ENCODE results near the gene FNDC5. TPM values are rescaled to one million over a fixed set of nuclear protein-coding genes. Genes with fewer than 3 reads are reported as not detected.

The FNDC5 gene
- total and polyA plus RNA-seq, 2 experiments from 2014 or later, result 1.0 to 1.7 TPM

GRCh38 chr1:32885676-32886003, 14.9 kb upstream of the FNDC5 start:
- Histone ChIP-seq H3K4me3 (peak overlapping the region; percentile 52), H3K4me1 (ENCODE audit: insufficient read depth) (peaks cover 15% of the 10 kb centered on the region), H3F3A (replicated peaks; ENCODE audit: low read depth) (no peaks in the 10 kb centered on the region), H4K20me1 (replicated peaks; ENCODE audit: insufficient read depth) (peaks cover 6% of the 10 kb centered on the region), H3K36me3 (ENCODE audit: insufficient read depth) (no peaks in the 10 kb centered on the region), H3K9me2 (ENCODE audit: insufficient read depth) (no peaks in the 10 kb centered on the region), H3K27ac (ENCODE audit: low read depth) (no peak overlapping the region), H3K4me2 (peak overlapping the region; percentile 74), H3K79me2 (replicated peaks; ENCODE audit: insufficient read depth) (no peaks in the 10 kb centered on the region), H2AFZ (no peak overlapping the region; the same call in 1 of the 2 replicates), H3K27me3 (ENCODE audit: insufficient read depth) (peaks cover 46% of the 10 kb centered on the region)
- H3K4me3 Mint-ChIP-seq, result peak overlapping the region; percentile 59
- TF ChIP-seq ZNF331 (CRISPR knock-in tag; IDR thresholded peaks at IDR 0.05; ENCODE audit: low read depth) (no peak), NANOG (IDR thresholded peaks at IDR 0.05; ENCODE audit: borderline replicate concordance) (no peak), EZH2 (IDR thresholded peaks at IDR 0.05; ENCODE audit: low read depth, unreplicated experiment) (no peak), ETS1 (IDR thresholded peaks at IDR 0.05) (no peak), CREB1 (CRISPR knock-in tag; IDR thresholded peaks at IDR 0.05; ENCODE audit: low read depth) (no peak), POLR2AphosphoS5 (IDR thresholded peaks at IDR 0.05; ENCODE audit: low read depth) (no peak), CTCF (conservative IDR thresholded peaks at IDR 0.05; ENCODE audit: low read depth in 2 of 2) (no peak), EZH2phosphoT487 (IDR thresholded peaks at IDR 0.05; ENCODE audit: unreplicated experiment) (no peak), ZNF462 (CRISPR knock-in tag; IDR thresholded peaks at IDR 0.05) (no peak), JUNB (IDR thresholded peaks at IDR 0.05; ENCODE audit: unreplicated experiment) (no peak), STAT1 (IDR thresholded peaks at IDR 0.05; ENCODE audit: unreplicated experiment) (no peak), REST (IDR thresholded peaks at IDR 0.05; ENCODE audit: unreplicated experiment) (no peak), ZNF114 (CRISPR knock-in tag; IDR thresholded peaks at IDR 0.05) (no peak)
- ATAC-seq, result no peak; the same call in 2 of the 3 replicates
- no peak for DNase-seq (ENCODE audit: low spot score)
- no peaks in the 10 kb centered on the region for H3K9me3 Mint-ChIP-seq
- H3K27me3 Mint-ChIP-seq (ENCODE audit: insufficient read depth, low read depth, poor library complexity), result peaks cover 27% of the 10 kb centered on the region
- no peaks in the 10 kb centered on the region; the same call in 2 of the 3 replicates for H3K36me3 Mint-ChIP-seq (ENCODE audit: low read depth)
- no peak overlapping the region for H3K27ac Mint-ChIP-seq
- peaks cover 20% of the 10 kb centered on the region for H3K4me1 Mint-ChIP-seq

Data from GM23338 (cell line).